Hippocampal formation (tissue), 2 donors: ENCODE measurements around the gene IFNL1.
"Not testable (repeated sequence)": the region's sequence is repeated elsewhere in the genome, so short reads cannot be mapped to it uniquely, and the experiment has no call there.

Experiments used
- DNase-seq, 2 donors: peaks; one replicate each; lab custom pipeline; 2025; lab: John Stamatoyannopoulos, UW

Gene IFNL1

DNA sequence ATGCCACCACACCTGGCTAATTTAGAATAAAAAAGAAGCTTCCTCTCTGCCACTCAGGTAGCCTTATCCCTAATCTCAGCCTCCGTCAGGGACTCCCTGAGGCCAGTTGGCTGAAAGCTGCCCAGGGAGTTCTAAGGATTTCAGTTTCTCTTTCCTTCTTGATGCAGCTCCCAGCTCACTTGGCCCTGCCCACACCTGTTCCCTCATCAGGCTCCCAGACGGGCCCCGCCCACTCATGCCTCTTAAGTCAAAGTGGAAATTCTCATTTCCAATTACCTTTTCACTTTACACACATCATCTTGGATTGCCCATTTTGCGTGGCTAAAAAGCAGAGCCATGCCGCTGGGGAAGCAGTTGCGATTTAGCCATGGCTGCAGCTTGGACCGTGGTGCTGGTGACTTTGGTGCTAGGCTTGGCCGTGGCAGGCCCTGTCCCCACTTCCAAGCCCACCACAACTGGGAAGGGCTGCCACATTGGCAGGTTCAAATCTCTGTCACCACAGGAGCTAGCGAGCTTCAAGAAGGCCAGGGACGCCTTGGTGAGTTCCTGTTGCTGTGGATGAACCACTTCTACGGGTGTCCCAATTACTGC, at the start of gene IFNL1:
Gene IFNL1 (plus strand): TSS at position 353 of the 591 bp plus-strand sequence. CDS start 15 bp downstream, at position 368.
- DNase-seq, result no peak

DNA sequence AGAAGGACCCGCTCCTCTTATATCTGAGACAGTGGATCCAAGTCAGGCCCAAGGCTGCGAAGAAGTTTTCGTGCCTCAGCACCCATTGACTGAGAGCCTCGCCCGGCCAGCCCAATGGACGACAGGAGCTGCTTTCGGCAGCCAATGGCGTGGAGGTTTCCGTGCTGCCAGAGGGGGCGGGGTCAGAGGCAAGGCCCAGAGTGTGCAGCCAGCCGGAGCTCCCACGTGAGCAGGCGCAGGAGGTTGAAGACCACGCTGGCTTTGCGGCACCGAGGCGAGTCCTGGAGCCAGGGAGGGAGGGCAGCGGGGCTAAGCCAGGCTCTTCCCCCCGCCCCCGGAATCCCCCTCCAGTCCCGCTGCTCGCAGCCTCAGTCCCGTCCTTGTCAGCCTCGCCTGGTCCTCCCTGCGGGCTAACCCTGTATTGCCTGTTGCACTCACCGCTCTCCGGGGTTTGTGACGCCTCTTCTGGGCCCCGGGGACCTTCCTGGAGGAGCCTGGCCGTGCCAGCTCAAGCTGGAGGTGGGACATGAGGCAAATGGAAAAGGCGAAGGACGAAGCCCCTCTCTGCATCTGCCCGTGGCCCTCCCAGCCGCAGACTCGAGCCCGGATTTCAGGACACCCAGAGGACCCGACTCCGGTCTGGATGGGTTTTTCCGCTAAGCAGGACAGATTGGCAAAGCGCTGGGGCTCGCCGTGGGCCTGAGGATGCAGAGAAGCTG, 49.1 kb upstream of the IFNL1 start:
- peak in 1 of 2 donors; percentile 9 for DNase-seq

DNA sequence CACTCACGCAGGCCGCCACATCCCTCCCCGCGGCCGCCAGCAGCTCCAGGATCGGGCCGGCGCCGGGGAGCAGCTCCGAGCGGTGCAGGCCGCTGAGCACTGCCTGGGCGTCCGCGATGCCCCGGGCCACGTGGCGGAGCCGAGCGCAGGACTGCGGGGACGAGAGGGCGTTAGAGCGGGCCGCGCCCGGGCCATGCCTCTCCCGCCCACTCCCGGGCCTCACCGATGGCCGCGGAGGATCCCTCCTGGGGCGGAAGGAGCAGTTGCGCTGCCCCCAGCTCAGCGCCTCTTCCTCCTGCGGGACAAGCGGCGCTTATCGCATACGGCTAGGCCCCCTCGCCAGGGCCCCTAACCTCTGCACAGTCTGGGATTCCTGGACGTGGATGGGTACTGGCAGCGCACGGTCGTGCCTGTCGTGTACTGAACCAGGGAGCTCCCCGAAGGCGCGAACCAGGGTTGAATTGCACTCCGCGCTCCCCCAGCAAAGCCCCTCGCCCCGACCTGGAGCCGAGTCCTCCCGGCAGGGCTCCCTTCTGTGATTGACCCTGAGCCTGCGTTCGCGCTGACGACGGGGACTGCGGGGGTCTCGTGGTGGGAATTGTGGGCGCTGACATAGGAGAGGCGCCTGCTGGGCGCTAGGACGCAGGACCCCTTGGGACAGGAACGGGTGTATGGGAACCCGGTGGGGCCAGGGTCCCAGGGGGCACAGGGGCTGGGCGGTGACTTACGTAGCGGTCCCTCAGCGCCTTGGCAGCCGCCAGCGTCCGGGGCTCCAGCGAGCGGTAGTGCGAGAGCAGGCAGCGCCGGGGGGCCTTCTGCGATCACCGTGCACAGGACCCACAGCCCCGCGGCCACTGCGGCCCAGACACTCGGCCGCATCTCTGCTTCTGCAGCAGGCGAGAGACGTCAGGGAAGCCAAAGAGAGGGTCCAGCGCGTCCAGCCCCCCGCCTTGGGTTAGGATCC, 48.2 kb upstream of the IFNL1 start:
- DNase-seq, result no peak

DNA sequence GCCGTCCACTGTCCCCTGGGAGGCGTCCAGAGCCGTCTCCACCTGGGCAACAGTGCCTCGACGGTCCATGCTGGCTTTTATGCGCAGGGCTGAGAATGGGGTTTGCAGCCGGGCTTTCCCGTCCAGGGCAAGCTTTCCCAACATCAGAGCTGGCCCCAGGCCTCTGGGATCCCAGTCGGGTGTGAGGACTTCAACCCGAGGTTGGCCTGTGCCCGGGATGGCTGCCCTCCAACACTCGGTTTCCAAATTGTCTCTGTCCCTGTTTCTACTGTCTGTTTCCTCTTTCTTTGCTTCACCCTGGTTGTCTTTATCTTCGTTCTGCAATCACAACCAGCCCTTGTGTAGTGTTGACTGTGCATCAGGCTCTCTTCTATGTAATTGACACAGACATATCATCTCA, 47.4 kb upstream of the IFNL1 start, which contains the start of gene IFNL4:
Gene IFNL4 (minus strand): TSS at position 51 of the 400 bp plus-strand sequence.
- DNase-seq, result no peak

DNA sequence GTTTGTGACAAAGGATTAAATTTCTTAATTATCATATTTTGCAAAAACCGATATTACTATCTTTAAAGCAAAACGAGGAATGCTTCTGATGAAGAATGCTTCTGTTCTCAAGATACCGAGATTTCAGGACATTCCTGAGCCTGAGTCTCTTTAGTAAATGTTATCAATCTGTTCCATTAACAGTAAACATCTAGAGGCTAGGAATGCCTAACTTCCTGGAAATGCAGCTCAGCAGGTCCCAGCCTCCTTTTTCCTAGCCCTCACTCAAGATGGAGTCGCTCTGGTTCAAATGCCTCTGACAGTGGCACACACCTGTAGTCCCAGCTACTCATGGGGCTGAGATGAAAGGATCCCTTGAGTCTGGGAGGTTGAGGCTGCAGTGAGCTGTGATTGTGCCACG, 45.1 kb upstream of the IFNL1 start:
- no peak for DNase-seq

DNA sequence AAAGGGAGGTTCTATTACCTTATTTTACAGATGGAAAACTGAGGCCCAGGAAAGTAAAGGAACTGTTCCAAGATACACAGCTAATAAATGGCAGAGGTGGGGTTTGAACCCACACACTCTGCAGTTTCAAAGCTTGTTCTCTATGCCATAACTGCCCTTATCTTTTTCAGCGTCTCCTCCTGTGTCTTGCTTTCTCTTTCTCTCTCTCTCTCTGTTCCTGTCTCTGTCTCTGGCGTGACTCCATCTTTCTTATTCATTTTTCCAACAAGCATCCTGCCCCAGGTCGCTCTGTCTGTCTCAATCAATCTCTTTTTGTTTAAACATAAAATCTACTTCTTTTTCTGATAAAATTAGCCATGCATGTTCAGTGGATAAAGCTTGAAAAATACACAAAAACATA, 44.4 kb upstream of the IFNL1 start:
- DNase-seq, result no peak

DNA sequence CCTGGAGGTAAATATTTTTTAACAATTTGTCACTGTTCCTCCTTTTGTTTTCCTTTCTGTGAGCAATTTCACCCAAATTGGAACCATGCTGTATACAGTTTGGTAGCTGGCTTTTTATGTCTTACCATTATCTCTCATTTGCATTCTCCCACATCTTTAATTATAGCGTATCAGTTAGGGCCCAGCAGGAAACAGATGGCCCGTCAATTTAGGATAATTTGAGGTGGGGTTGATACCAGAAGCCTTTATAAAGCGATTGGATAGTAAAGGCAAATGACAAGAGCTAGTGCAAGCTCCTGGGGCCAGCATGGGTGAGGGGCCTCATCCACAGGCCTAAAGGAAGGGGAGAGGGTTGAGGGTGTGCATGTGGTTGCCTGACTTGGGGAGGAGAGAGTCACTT, 43.7 kb upstream of the IFNL1 start:
- no peak for DNase-seq

DNA sequence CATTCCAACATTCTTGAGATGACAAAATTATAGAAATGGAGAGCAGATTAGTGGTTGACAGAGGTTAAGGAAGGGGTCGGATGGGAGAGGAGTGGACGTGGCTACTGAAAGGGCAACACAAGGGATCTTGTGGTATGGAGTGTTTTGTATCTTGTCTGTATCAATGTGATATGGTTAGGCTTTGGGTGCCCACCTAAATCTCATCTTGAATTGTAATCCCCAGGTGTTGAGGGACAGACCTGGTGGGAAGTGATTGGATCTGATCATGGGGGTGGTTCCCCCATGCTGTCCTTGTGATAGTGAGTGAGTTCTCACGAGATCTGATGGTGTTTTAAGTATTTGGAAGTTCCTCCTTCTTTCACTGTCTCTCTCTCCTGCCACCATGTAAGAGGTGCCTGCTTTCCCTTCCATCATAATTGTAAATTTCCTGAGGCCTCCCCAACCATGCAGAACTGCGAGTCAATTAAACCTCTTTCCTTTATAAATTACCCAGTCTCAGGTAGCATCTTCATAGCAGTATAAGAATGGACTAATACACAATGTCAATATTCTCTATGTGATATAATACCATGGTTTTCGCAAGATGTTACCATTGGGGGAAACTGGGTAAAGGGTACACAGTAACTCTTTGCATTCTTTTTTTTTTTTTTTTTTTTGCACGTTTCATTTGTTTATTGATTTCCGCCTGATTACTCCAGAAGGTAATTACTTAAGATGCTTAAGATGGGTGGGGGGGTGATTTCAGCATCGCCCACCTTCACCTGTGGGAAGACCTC, 42.6 kb upstream of the IFNL1 start:
- no peak for DNase-seq

DNA sequence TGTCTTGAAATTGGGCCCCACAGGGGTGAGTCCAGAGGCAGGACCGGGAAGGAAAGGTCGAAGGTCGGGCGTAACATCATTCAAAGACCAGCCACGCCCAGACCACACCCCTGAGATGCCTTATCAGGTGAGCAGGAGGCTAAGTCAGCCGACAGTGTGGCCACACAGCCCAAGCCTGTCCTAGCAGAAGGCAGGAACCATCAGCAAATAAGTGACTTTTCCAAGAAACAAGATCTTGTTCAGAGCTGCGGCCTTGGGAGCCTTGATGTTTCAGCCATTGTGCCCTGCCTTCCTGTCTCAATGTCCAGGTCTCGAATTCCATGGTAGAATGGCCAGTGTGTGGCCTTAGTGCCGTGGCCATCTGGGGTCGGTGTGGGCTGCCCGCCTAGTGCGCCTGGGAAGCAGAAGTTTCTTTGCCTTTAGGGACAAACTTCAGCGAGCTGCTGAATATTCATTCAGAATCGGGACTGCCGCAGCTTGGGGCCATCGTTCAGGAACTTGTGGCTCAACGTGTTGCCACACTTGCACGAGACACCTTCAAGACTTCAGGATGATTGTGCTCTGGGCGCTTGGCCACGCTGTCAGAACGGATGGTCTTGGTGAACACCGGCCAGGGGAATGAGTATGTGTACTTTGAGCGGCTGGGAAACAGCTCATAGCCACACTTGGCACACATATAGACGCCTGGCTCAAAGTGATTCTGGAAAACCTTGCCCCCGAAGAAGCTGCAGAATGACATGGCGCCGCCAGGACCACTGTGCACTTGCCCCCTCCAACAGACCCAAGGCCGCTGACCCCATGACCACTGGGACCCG, 41.5 kb upstream of the IFNL1 start:
- no peak for DNase-seq

DNA sequence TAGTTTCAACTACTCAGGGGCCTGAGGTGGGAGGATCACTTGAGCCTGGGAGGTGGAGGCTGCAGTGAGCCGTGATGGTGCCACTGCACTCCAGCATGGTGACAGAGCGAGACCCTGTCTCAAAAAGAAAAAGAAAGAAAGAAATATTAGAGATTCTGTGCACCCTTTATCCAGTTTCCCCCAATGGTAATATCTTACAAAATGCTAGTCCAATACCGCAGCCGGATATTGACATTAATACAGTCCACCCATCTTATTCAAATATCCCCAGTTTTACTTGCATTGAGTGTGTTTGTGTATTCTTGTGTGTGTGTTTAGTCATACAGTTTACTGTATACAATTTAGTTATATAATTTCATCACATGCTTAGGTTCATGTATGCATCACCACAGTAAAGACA, 39.0 kb upstream of the IFNL1 start:
- DNase-seq, result no peak

DNA sequence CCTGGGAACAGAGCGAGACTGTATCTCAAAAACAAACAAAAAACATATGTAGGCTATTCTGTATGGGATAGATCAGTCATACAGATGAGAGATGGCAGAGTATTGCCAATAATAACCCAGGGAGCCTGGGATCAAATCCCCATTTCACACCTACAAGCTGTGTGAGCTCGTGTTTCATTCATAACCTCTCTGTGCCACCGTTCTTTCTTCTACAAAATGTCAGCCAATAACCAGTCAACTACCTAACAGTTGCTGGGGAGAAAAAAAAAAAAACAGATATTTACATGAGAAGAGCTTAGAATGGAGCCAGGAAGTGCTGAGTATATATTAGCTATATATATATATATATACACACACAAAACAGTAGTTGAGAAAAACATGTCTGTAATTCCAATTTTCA, 34.5 kb upstream of the IFNL1 start:
- DNase-seq, result no peak

DNA sequence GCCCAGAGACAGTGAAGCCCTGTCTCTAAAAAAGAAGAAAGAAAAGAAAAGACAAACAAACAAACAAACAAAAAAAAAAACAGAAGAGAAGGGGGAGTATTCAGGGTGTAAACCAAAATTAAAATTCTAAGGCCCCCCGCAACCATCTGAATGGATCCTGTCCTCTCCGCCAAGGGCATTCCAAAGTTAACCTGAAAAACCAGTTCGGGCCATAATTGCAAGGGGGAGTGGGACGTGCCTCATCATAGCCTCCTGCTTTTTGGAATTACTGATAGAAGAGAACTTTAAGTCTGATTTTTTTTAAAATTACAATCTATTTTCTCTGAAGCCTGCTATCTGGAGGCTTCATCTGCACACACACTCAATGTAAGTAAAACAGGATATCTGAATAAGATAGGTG, 33.7 kb upstream of the IFNL1 start:
- no peak for DNase-seq

DNA sequence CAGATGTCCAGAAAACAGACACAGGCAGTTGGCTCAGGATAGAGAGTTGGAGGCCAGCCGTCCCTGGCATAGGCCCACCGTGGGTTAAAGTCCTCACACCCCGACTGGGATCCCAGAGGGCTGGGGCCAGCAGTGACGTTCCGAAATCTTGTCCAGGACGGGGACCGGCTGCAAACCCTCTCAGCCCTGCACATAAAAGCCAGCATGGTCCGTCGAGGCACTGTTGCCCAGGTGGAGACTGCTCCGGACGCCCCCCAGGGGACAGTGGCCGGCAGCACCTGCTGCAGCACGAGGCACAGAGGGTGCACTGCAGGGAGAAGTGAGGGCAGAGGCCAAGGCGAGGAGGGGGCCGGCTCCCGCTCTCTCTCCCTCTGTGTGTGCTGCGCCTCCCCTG, 32.3 kb upstream of the IFNL1 start:
- no peak for DNase-seq

DNA sequence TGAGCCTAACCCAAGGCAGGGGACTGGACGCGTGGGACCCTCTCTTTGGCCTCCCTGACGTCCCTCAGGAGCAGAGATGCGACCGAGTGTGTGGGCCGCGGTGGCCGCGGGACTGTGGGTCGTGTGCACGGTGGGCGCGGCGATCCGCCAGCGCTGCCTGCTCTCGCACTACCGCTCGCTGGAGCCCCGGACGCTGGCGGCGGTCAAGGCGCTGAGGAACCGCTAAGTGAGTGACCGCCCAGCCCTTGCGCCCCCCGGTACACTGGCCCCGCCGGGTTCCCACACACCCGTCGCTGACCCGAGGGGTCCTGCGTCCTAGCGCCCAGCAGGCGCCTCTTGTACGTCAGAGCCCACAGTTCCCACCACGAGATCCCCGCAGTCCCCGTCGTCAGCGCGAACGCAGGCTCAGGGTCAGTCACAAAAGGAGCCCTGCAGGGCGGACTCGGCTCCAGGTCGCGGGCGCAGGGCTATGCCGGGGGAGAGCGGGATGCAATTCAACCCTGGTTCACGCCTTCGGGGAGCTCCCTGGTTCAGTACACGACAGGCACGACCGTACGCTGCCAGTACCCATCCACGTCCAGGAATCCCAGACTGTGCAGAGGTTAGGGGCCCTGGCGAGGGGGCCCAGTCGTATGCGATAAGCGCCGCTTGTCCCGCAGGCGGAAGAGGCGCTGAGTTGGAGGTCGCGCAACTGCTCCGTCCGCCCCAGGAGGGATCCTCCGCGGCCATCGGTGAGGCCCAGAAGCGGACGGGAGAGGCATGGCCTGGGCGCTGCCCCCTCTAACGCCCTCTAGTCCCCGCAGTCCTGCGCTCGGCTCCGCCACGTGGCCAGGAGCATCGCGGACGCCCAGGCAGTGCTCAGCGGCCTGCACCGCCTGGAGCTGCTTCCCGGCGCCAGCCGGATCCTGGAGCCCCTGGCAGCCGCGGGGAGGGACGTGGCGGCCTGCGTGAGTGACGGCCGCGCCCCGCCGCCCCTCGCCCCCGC, 31.6 kb upstream of the IFNL1 start:
- no peak for DNase-seq

DNA sequence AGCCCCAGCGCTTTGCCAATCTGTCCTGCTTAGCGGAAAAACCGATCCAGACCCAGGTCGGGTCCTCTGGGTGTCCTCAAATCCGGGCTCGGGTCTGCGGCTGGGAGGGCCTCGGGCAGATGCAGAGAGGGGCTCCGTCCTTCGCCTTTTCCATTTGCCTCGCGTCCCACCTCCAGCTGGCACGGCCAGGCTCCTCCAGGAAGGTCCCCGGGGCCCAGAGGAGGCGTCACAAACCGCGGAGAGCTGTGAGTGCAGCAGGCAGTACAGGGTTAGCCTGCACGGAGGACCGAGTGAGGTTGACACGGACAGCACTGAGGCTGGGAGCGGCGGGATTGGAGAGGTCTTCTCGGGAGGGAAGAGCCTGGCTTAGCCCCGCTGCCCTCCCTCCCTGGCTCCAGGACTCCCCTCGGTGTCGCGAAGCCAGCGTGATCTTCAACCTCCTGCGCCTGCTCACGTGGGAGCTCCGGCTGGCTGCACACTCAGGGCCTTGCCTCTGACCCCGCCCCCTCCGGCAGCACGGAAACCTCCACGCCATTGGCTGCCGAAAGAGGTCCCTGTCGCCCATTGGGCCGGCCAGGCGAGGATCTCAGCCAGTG, 30.8 kb upstream of the IFNL1 start:
- no peak for DNase-seq

DNA sequence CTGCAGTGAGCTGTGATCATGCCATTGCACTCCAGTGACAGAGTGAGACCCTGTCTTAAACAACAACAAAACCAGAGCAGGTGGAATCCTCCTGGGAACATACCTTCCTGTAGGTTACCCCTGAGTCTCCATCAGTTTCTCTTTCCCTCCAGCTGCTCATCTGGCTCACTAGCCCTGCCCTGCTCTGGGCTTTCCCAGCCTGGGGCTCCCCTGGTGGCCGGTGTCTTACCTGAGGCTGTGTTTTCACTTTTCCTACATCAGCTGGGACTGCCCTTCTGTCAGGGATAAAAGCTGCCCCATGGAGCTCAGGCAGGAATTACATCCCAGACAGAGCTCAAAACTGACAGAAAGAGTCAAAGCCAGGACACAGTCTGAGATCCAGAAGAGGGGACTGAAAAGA, 28.1 kb upstream of the IFNL1 start, which contains the start of gene IFNL2:
Gene IFNL2 (plus strand): TSS at position 312 of the 400 bp plus-strand sequence. CDS start 173 bp downstream, outside the sequence.
- DNase-seq, result not testable (repeated sequence)

DNA sequence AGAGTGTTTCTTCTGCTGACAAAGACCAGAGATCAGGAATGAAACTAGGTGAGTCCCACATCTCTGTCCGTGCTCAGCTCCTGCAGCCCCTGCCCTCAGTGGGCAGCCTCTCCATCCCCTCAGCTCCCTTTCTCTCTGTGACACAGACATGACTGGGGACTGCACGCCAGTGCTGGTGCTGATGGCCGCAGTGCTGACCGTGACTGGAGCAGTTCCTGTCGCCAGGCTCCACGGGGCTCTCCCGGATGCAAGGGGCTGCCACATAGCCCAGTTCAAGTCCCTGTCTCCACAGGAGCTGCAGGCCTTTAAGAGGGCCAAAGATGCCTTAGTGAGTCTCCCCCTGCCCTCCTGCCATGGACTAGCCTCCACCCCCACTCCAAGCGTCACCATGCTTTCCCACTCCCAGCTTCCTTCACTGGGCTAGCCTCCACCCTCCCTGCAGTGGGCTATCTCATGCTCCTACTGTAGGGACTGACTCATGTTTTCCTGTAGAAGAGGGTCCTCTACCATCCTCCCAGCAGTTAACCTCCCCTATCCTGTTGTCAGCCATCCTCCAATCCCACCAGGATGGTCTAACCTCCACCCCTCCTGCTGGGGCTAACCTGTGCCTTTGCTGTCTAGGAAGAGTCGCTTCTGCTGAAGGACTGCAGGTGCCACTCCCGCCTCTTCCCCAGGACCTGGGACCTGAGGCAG, 27.5 kb upstream of the IFNL1 start:
- DNase-seq, result not testable (repeated sequence)

DNA sequence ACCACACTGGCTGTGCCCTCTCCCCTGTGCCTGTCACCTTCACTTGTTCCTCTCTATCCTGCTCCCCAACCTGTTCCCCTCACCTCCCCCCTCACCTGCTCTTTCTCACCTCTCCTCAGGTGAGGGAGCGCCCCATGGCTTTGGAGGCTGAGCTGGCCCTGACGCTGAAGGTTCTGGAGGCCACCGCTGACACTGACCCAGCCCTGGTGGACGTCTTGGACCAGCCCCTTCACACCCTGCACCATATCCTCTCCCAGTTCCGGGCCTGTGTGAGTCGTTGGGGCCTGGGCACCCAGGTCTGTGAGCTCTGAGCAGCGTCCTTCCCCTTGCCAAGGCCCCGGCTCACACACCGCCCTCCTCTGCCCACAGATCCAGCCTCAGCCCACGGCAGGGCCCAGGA, 26.8 kb upstream of the IFNL1 start:
- not testable (repeated sequence) for DNase-seq
